ENCODE results near the gene OR51B4.

DNA sequence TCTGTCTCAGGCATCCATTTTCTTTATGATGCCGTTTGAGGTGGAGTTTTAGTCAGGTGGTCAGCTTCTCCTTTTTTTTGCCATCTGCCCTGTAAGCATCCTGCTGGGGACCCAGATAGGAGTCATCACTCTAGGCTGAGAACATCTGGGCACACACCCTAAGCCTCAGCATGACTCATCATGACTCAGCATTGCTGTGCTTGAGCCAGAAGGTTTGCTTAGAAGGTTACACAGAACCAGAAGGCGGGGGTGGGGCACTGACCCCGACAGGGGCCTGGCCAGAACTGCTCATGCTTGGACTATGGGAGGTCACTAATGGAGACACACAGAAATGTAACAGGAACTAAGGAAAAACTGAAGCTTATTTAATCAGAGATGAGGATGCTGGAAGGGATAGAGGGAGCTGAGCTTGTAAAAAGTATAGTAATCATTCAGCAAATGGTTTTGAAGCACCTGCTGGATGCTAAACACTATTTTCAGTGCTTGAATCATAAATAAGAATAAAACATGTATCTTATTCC, 21.1 kb downstream of the OR51B4 start:
- TF ChIP-seq EZH2 (IDR thresholded peaks at IDR 0.05; ENCODE audit: low read depth, unreplicated experiment) (no peak), POLR2AphosphoS5 (IDR thresholded peaks at IDR 0.05; ENCODE audit: low read depth) (no peak), JUNB (IDR thresholded peaks at IDR 0.05; ENCODE audit: unreplicated experiment) (no peak), EZH2phosphoT487 (IDR thresholded peaks at IDR 0.05; ENCODE audit: unreplicated experiment) (no peak), CREB1 (CRISPR knock-in tag; IDR thresholded peaks at IDR 0.05; ENCODE audit: low read depth) (no peak), ZNF331 (CRISPR knock-in tag; IDR thresholded peaks at IDR 0.05; ENCODE audit: low read depth) (no peak), STAT1 (IDR thresholded peaks at IDR 0.05; ENCODE audit: unreplicated experiment) (no peak), ZNF114 (CRISPR knock-in tag; IDR thresholded peaks at IDR 0.05) (no peak), NANOG (IDR thresholded peaks at IDR 0.05; ENCODE audit: borderline replicate concordance) (no peak)
- TF ChIP-seq, protein P1, sequence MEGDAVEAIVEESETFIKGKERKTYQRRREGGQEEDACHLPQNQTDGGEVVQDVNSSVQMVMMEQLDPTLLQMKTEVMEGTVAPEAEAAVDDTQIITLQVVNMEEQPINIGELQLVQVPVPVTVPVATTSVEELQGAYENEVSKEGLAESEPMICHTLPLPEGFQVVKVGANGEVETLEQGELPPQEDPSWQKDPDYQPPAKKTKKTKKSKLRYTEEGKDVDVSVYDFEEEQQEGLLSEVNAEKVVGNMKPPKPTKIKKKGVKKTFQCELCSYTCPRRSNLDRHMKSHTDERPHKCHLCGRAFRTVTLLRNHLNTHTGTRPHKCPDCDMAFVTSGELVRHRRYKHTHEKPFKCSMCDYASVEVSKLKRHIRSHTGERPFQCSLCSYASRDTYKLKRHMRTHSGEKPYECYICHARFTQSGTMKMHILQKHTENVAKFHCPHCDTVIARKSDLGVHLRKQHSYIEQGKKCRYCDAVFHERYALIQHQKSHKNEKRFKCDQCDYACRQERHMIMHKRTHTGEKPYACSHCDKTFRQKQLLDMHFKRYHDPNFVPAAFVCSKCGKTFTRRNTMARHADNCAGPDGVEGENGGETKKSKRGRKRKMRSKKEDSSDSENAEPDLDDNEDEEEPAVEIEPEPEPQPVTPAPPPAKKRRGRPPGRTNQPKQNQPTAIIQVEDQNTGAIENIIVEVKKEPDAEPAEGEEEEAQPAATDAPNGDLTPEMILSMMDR (conservative IDR thresholded peaks at IDR 0.05; ENCODE audit: low read depth in 2 of 2), result no peak
- TF ChIP-seq, protein P2, sequence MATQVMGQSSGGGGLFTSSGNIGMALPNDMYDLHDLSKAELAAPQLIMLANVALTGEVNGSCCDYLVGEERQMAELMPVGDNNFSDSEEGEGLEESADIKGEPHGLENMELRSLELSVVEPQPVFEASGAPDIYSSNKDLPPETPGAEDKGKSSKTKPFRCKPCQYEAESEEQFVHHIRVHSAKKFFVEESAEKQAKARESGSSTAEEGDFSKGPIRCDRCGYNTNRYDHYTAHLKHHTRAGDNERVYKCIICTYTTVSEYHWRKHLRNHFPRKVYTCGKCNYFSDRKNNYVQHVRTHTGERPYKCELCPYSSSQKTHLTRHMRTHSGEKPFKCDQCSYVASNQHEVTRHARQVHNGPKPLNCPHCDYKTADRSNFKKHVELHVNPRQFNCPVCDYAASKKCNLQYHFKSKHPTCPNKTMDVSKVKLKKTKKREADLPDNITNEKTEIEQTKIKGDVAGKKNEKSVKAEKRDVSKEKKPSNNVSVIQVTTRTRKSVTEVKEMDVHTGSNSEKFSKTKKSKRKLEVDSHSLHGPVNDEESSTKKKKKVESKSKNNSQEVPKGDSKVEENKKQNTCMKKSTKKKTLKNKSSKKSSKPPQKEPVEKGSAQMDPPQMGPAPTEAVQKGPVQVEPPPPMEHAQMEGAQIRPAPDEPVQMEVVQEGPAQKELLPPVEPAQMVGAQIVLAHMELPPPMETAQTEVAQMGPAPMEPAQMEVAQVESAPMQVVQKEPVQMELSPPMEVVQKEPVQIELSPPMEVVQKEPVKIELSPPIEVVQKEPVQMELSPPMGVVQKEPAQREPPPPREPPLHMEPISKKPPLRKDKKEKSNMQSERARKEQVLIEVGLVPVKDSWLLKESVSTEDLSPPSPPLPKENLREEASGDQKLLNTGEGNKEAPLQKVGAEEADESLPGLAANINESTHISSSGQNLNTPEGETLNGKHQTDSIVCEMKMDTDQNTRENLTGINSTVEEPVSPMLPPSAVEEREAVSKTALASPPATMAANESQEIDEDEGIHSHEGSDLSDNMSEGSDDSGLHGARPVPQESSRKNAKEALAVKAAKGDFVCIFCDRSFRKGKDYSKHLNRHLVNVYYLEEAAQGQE (IDR thresholded peaks at IDR 0.05; ENCODE audit: unreplicated experiment), result no peak
- TF ChIP-seq, protein P3, sequence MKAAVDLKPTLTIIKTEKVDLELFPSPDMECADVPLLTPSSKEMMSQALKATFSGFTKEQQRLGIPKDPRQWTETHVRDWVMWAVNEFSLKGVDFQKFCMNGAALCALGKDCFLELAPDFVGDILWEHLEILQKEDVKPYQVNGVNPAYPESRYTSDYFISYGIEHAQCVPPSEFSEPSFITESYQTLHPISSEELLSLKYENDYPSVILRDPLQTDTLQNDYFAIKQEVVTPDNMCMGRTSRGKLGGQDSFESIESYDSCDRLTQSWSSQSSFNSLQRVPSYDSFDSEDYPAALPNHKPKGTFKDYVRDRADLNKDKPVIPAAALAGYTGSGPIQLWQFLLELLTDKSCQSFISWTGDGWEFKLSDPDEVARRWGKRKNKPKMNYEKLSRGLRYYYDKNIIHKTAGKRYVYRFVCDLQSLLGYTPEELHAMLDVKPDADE (IDR thresholded peaks at IDR 0.05), result no peak
- TF ChIP-seq, protein P4, sequence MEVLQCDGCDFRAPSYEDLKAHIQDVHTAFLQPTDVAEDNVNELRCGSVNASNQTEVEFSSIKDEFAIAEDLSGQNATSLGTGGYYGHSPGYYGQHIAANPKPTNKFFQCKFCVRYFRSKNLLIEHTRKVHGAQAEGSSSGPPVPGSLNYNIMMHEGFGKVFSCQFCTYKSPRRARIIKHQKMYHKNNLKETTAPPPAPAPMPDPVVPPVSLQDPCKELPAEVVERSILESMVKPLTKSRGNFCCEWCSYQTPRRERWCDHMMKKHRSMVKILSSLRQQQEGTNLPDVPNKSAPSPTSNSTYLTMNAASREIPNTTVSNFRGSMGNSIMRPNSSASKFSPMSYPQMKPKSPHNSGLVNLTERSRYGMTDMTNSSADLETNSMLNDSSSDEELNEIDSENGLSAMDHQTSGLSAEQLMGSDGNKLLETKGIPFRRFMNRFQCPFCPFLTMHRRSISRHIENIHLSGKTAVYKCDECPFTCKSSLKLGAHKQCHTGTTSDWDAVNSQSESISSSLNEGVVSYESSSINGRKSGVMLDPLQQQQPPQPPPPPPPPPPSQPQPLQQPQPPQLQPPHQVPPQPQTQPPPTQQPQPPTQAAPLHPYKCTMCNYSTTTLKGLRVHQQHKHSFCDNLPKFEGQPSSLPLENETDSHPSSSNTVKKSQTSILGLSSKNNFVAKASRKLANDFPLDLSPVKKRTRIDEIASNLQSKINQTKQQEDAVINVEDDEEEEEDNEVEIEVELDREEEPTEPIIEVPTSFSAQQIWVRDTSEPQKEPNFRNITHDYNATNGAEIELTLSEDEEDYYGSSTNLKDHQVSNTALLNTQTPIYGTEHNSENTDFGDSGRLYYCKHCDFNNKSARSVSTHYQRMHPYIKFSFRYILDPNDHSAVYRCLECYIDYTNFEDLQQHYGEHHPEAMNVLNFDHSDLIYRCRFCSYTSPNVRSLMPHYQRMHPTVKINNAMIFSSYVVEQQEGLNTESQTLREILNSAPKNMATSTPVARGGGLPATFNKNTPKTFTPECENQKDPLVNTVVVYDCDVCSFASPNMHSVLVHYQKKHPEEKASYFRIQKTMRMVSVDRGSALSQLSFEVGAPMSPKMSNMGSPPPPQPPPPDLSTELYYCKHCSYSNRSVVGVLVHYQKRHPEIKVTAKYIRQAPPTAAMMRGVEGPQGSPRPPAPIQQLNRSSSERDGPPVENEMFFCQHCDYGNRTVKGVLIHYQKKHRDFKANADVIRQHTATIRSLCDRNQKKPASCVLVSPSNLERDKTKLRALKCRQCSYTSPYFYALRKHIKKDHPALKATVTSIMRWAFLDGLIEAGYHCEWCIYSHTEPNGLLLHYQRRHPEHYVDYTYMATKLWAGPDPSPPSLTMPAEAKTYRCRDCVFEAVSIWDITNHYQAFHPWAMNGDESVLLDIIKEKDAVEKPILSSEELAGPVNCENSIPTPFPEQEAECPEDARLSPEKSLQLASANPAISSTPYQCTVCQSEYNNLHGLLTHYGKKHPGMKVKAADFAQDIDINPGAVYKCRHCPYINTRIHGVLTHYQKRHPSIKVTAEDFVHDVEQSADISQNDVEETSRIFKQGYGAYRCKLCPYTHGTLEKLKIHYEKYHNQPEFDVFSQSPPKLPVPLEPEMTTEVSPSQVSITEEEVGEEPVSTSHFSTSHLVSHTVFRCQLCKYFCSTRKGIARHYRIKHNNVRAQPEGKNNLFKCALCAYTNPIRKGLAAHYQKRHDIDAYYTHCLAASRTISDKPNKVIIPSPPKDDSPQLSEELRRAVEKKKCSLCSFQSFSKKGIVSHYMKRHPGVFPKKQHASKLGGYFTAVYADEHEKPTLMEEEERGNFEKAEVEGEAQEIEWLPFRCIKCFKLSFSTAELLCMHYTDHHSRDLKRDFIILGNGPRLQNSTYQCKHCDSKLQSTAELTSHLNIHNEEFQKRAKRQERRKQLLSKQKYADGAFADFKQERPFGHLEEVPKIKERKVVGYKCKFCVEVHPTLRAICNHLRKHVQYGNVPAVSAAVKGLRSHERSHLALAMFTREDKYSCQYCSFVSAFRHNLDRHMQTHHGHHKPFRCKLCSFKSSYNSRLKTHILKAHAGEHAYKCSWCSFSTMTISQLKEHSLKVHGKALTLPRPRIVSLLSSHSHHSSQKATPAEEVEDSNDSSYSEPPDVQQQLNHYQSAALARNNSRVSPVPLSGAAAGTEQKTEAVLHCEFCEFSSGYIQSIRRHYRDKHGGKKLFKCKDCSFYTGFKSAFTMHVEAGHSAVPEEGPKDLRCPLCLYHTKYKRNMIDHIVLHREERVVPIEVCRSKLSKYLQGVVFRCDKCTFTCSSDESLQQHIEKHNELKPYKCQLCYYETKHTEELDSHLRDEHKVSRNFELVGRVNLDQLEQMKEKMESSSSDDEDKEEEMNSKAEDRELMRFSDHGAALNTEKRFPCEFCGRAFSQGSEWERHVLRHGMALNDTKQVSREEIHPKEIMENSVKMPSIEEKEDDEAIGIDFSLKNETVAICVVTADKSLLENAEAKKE (CRISPR knock-in tag; IDR thresholded peaks at IDR 0.05), result no peak
